Psoas muscle (tissue), 8 donors: ENCODE results near the gene NYNRIN. TPM values are rescaled to one million over a fixed set of nuclear protein-coding genes. Genes with fewer than 3 reads are reported as not detected.
"Not testable (repeated sequence)": the region's sequence is repeated elsewhere in the genome, so short reads cannot be mapped to it uniquely, and the experiment has no call there.

Experiments
- ATAC-seq, 4 donors: fragments of 200-7000 bp; cut with Tn5 transposase; one replicate each; pipeline ENCODE4 v1.9.1; 2020; ENCODE audit warnings: moderate library complexity in 3 of 4, mild to moderate bottlenecking in 2 of 4
- DNase-seq, 2 donors: peaks; one replicate each; pipeline ENCODE4 v3.0.0-alpha.2; 2020
- H3K27ac ChIP-seq: fragments of 200-600 bp; one replicate; pipeline ENCODE4 v1.8.0; 2022
- H3K27me3 ChIP-seq, 3 donors: fragments of 200-600 bp in 1 of 3; one replicate each; pipeline versions ENCODE4 v1.6.1 to v1.8.0; 2013 to 2022; ENCODE audit warnings: low read length in 2 of 3, mild to moderate bottlenecking in 2 of 3, moderate library complexity in 1 of 3; ENCODE audit not compliant: insufficient read depth in 3 of 3
- H3K36me3 ChIP-seq, 2 donors: fragments of 200-600 bp in 1 of 2; one replicate each; pipeline versions ENCODE4 v1.6.1 to v1.8.0; 2013 to 2022; ENCODE audit warnings: low read depth in 1 of 2, mild to moderate bottlenecking in 1 of 2, moderate library complexity in 1 of 2; ENCODE audit not compliant: insufficient read depth in 1 of 2
- H3K4me1 ChIP-seq: fragments of 200-600 bp; one replicate; pipeline ENCODE4 v1.8.0; 2022
- H3K4me3 ChIP-seq: fragments of 200-600 bp; one replicate; pipeline ENCODE4 v1.8.0; 2022; ENCODE audit warnings: mild to moderate bottlenecking
- H3K9me3 ChIP-seq: fragments of 200-600 bp; one replicate; pipeline ENCODE4 v1.8.0; 2022
- CTCF ChIP-seq: fragments of 200-600 bp; IDR thresholded peaks from one replicate; pipeline ENCODE4 v1.8.0; 2022; ENCODE audit warnings: antibody characterized with exemption
- WGBS, 3 donors: extraction: QIAGEN DNeasy Blood & Tissue Kit; methylation state at CpG; one replicate each; pipeline versions ENCODE4 v1.1.6 to v1.1.7; 2013; 5-methylcytosine and 5-hydroxymethylcytosine counted together
- intact Hi-C, 2 donors: fragments of 100-400 bp; cut with DNase I; formaldehyde crosslinking; loops; one replicate each; pipeline versions ENCODE4 v1.11.0 to v1.14.2; 2022
- polyA plus RNA-seq, 3 donors: library from polyadenylated mRNA; stranded (reverse); fragments of 200-250 nt; gene quantifications; one replicate each; pipeline ENCODE4 v1.2.3, GENCODE V29; 2013
- total RNA-seq, 4 donors: library from RNA; stranded (reverse); fragmentation: NEBNext Ultra II Directional in 2 of 4; extraction: Animal tissue kit (Norgen Biotek cat#: 25700) in 2 of 4; gene quantifications; one replicate each; pipeline versions ENCODE4 v1.2.1 to v1.2.4, GENCODE V29; 2021 to 2023
- donor health status: healthy with polysubstance abuse.
- donor health status: DM: no; HTN: no; CAD: no; lungs with moderate emphysema.
- donor health status: Bipolar disorder and iron deficiency.
- donor health status: healthy.
- donor health status: DM: yes; HTN: yes; CAD: no.
- donor health status: DM: no; HTN: no; CAD: no.
- donor health status: DM: no; HTN: no; CAD: no.
- donor health status: DM: yes; HTN: yes; CAD: no.

NYNRIN gene
- total and polyA plus RNA-seq, 7 donors, result 1.1 to 8.0 (median 2.1) TPM

GRCh38 chr14:24369463-24369862, 29.3 kb upstream of the NYNRIN start:
- no peaks in the 10 kb centered on the region for H3K36me3 ChIP-seq
- peaks cover 12% of the 10 kb centered on the region for H3K4me1 ChIP-seq
- peaks cover 0 to 44% (median 12%) of the 10 kb centered on the region in 3 donors for H3K27me3 ChIP-seq
- intact Hi-C loops, result no loop called here
- no peak overlapping the region for H3K27ac ChIP-seq
- DNase-seq, result no peak
- no peak for ATAC-seq
- no peaks in the 10 kb centered on the region for H3K9me3 ChIP-seq
- no peak for TF ChIP-seq CTCF
- H3K4me3 ChIP-seq, result peak overlapping the region; percentile 64
- 76 to 80% (median 80%) methylated on average over 20 of the region's 20 CpGs for WGBS, 3 donors

GRCh38 chr14:24369907-24370687, 28.7 kb upstream of the NYNRIN start:
- no peak overlapping the region for H3K27ac ChIP-seq
- peaks cover 0 to 39% (median 12%) of the 10 kb centered on the region in 3 donors for H3K27me3 ChIP-seq
- ATAC-seq (no peak), DNase-seq (no peak)
- intact Hi-C loops, result no loop called here
- H3K9me3 ChIP-seq, result no peaks in the 10 kb centered on the region
- H3K4me3 ChIP-seq, result no peak overlapping the region
- peaks cover 11% of the 10 kb centered on the region for H3K4me1 ChIP-seq
- TF ChIP-seq CTCF, result no peak
- 70 to 74% (median 72%) methylated on average over 27 to 32 of the region's 32 CpGs for WGBS, 3 donors
- H3K36me3 ChIP-seq, result no peaks in the 10 kb centered on the region

- Histone ChIP-seq H3K27ac (no peak overlapping the region), H3K4me1 (peaks cover 7% of the 10 kb centered on the region), H3K9me3 (no peaks in the 10 kb centered on the region), H3K4me3 (no peak overlapping the region), H3K27me3 (peaks cover 0 to 33% (median 10%) of the 10 kb centered on the region in 3 donors), H3K36me3 (no peaks in the 10 kb centered on the region)
- DNase-seq (no peak), ATAC-seq (no peak)
- intact Hi-C loops, result no loop called here
- 65 to 80% (median 71%) methylated on average over 1 of the region's 1 CpG for WGBS, 3 donors
- TF ChIP-seq CTCF, result no peak
Observed at GRCh38 chr14:24370748-24371147, 28.1 kb upstream of the NYNRIN start.

GRCh38 chr14:24371605-24372004, 27.2 kb upstream of the NYNRIN start:
- peaks cover 0 to 25% (median 10%) of the 10 kb centered on the region in 3 donors for H3K27me3 ChIP-seq

GRCh38 chr14:24372701-24373416, 25.9 kb upstream of the NYNRIN start:
- Histone ChIP-seq H3K27me3 (peaks cover 0 to 13% (median 8%) of the 10 kb centered on the region in 3 donors), H3K4me1 (no peaks in the 10 kb centered on the region), H3K9me3 (no peaks in the 10 kb centered on the region), H3K27ac (no peak overlapping the region), H3K36me3 (no peaks in the 10 kb centered on the region), H3K4me3 (no peak overlapping the region)
- DNase-seq, result peak; percentile 43 to 63
- no peak for ATAC-seq
- WGBS, 3 donors, result 79 to 80% (median 79%) methylated on average over 12 of the region's 12 CpGs
- TF ChIP-seq CTCF, result no peak
- intact Hi-C loops, result no loop called here

More at GRCh38 chr14:24371605-24372004, 27.2 kb upstream of the NYNRIN start:
- H3K9me3 ChIP-seq, DNase-seq, H3K4me3 ChIP-seq, intact Hi-C loops, ATAC-seq, H3K27ac ChIP-seq, H3K36me3 ChIP-seq, H3K4me1 ChIP-seq: not testable (repeated sequence)
- WGBS, 3 donors, result 72 to 83% (median 82%) methylated on average over 3 of the region's 3 CpGs
